H1 (cell line): Measurements from ENCODE around the gene GLOD4. TPM values are rescaled to one million over a fixed set of nuclear protein-coding genes. Genes with fewer than 3 reads are reported as not detected.

ENCODE experiments used
- CTCF ChIA-PET: fragments of 300-600 bp; sonication (Branson Sonifier 250); formaldehyde crosslinking; loops from one replicate; lab custom pipeline; 2021; ENCODE audit not compliant: partially characterized antibody; lab: Charles Lee
- POLR2A ChIA-PET: fragments of 300-600 bp; sonication (Branson Sonifier 250); formaldehyde crosslinking; loops from one replicate; lab custom pipeline; 2021; ENCODE audit warnings: inconsistent platforms; ENCODE audit not compliant: partially characterized antibody; lab: Charles Lee
- DNase-seq, 2 experiments: peaks; one replicate each; pipeline versions ENCODE4 v3.0.0 to v3.0.0-alpha.2; 2010 to 2022; ENCODE audit warnings: low spot score in 2 of 2, low read depth in 1 of 2, mixed read lengths in 1 of 2
- FAIRE-seq: peaks from 2 replicates; lab custom pipeline; 2011; peaks lifted over from hg19 to GRCh38; lab: Jason Lieb, UNC
- H2AFZ ChIP-seq: 2 replicates; pipeline ENCODE4 v1.8.1; 2012; ENCODE audit warnings: low read length, inconsistent platforms
- H2AK5ac ChIP-seq: 2 replicates; pipeline ENCODE4 v1.6.1; 2013; ENCODE audit warnings: low read depth, low read length
- H2BK120ac ChIP-seq: replicated peaks from 2 replicates; pipeline ENCODE3; 2013; ENCODE audit warnings: low read depth, low read length, inconsistent platforms
- H2BK12ac ChIP-seq: 2 replicates; pipeline ENCODE4 v1.6.1; 2013; ENCODE audit warnings: low read depth, low read length
- H2BK15ac ChIP-seq: 2 replicates; pipeline ENCODE4 v1.6.1; 2013; ENCODE audit warnings: low read length
- H2BK20ac ChIP-seq: 2 replicates; pipeline ENCODE4 v1.6.1; 2013; ENCODE audit warnings: low read length
- H2BK5ac ChIP-seq: 2 replicates; pipeline ENCODE4 v1.6.1; 2013; ENCODE audit warnings: low read depth, low read length
- H3K14ac ChIP-seq: 2 replicates; pipeline ENCODE4 v1.6.1; 2013; ENCODE audit warnings: inconsistent platforms; ENCODE audit not compliant: insufficient read length
- H3K18ac ChIP-seq: 2 replicates; pipeline ENCODE4 v1.6.1; 2013; ENCODE audit warnings: low read length; ENCODE audit errors: extremely low read depth
- H3K23ac ChIP-seq: 2 replicates; pipeline ENCODE4 v1.6.1; 2013; ENCODE audit warnings: inconsistent platforms; ENCODE audit not compliant: insufficient read length
- H3K23me2 ChIP-seq: 2 replicates; pipeline ENCODE4 v1.6.1; 2013; ENCODE audit warnings: low read depth, low read length
- H3K27ac ChIP-seq: 2 replicates; pipeline ENCODE4 v1.6.1; 2011; ENCODE audit warnings: low read depth, low read length, inconsistent platforms
- H3K27me3 ChIP-seq, 4 experiments: replicated peaks in 1 of 4; 1 replicate in 1 of 4; 2 replicates in 3 of 4; pipeline versions ENCODE4 v1.6.1 to v1.8.1; 2011 to 2013; ENCODE audit warnings: low read length in 3 of 4, mild to moderate bottlenecking in 3 of 4, inconsistent platforms in 2 of 4, mixed read lengths in 2 of 4, moderate library complexity in 1 of 4; ENCODE audit not compliant: control insufficient read depth in 3 of 4, insufficient read depth in 3 of 4; ENCODE audit errors: extremely low read depth in 1 of 4
- H3K36me3 ChIP-seq, 4 experiments: 2 replicates each; pipeline versions ENCODE4 v1.6.1 to v1.8.1; 2011 to 2013; ENCODE audit warnings: mild to moderate bottlenecking in 4 of 4, low read length in 3 of 4, moderate library complexity in 2 of 4, control low read depth in 1 of 4, inconsistent platforms in 1 of 4; ENCODE audit not compliant: insufficient read depth in 4 of 4, control insufficient read depth in 2 of 4
- H3K4ac ChIP-seq: replicated peaks from 2 replicates; pipeline ENCODE3; 2013; ENCODE audit warnings: low read length, low read depth, mixed read lengths, inconsistent platforms; ENCODE audit not compliant: insufficient read length
- H3K4me1 ChIP-seq, 4 experiments: replicated peaks in 1 of 4; 1 replicate in 1 of 4; 2 replicates in 3 of 4; pipeline versions ENCODE4 v1.6.1 to v1.8.1; 2011 to 2013; ENCODE audit warnings: low read length in 3 of 4, inconsistent platforms in 2 of 4, mixed read lengths in 1 of 4; ENCODE audit not compliant: insufficient read depth in 4 of 4, control insufficient read depth in 3 of 4
- H3K4me2 ChIP-seq, 2 experiments: 2 replicates each; pipeline versions ENCODE4 v1.6.1 to v1.8.1; 2011 to 2013; ENCODE audit warnings: low read depth in 2 of 2, low read length in 2 of 2, control low read depth in 1 of 2, inconsistent platforms in 1 of 2, mild to moderate bottlenecking in 1 of 2; ENCODE audit not compliant: insufficient read depth in 1 of 2
- H3K4me3 ChIP-seq, 4 experiments: fragments of 200-600, 300-600 bp in 1 of 4; sonication (generic), shearing (Covaris generic), sonication (Bioruptor Twin) in 1 of 4; 2 replicates each; pipeline versions ENCODE4 v1.5.1 to v1.8.1; 2011 to 2016; ENCODE audit warnings: low read length in 4 of 4, low read depth in 3 of 4, control low read depth in 2 of 4, inconsistent platforms in 2 of 4, mild to moderate bottlenecking in 2 of 4, mixed read lengths in 1 of 4, moderate library complexity in 1 of 4; ENCODE audit not compliant: insufficient read depth in 2 of 4; ENCODE audit errors: extremely low read depth in 1 of 4
- H3K56ac ChIP-seq: replicated peaks from 2 replicates; pipeline ENCODE3; 2013; ENCODE audit warnings: low read depth, mild to moderate bottlenecking, mixed read lengths, low read length, inconsistent platforms; ENCODE audit not compliant: insufficient read length
- H3K79me1 ChIP-seq: 2 replicates; pipeline ENCODE4 v1.6.1; 2013; ENCODE audit warnings: low read depth, low read length, control low read depth
- H3K79me2 ChIP-seq, 2 experiments: 2 replicates each; pipeline versions ENCODE4 v1.6.1 to v1.8.1; 2012 to 2013; ENCODE audit warnings: low read length in 2 of 2, mild to moderate bottlenecking in 2 of 2, inconsistent platforms in 1 of 2; ENCODE audit not compliant: insufficient read depth in 2 of 2, control insufficient read depth in 1 of 2
- H3K9ac ChIP-seq, 4 experiments: replicated peaks in 1 of 4; 1 replicate in 1 of 4; 2 replicates in 3 of 4; pipeline versions ENCODE4 v1.6.1 to v1.8.1; 2011 to 2013; ENCODE audit warnings: low read depth in 3 of 4, low read length in 3 of 4, control low read depth in 2 of 4, mild to moderate bottlenecking in 2 of 4, moderate library complexity in 2 of 4, inconsistent platforms in 1 of 4; ENCODE audit errors: extremely low read depth in 1 of 4
- H3K9me3 ChIP-seq, 2 experiments: 2 replicates each; pipeline versions ENCODE4 v1.6.1 to v1.8.1; 2012 to 2013; ENCODE audit warnings: mild to moderate bottlenecking in 2 of 2, moderate library complexity in 2 of 2, control low read depth in 1 of 2, inconsistent platforms in 1 of 2, low read depth in 1 of 2, low read length in 1 of 2, mixed read lengths in 1 of 2; ENCODE audit not compliant: insufficient read depth in 2 of 2
- H4K20me1 ChIP-seq, 2 experiments: replicated peaks in 1 of 2; 2 replicates each; pipeline versions ENCODE3 to v1.8.1; 2011 to 2013; ENCODE audit warnings: inconsistent platforms in 2 of 2, low read length in 2 of 2, mild to moderate bottlenecking in 1 of 2; ENCODE audit not compliant: insufficient read depth in 2 of 2, control insufficient read depth in 1 of 2
- H4K5ac ChIP-seq: 2 replicates; pipeline ENCODE4 v1.6.1; 2013; ENCODE audit warnings: low read length, low read depth, mixed read lengths, inconsistent platforms; ENCODE audit not compliant: insufficient read length
- H4K8ac ChIP-seq: 2 replicates; pipeline ENCODE4 v1.8.0; 2013; ENCODE audit warnings: mild to moderate bottlenecking, moderate library complexity, low read length, inconsistent platforms; ENCODE audit not compliant: insufficient read depth; ENCODE audit errors: extremely low read depth
- H4K91ac ChIP-seq: replicated peaks from 2 replicates; pipeline ENCODE3; 2013; ENCODE audit warnings: low read length, mixed read lengths, inconsistent platforms; ENCODE audit not compliant: insufficient read length
- CBX8 ChIP-seq: fragments of 300-800, 300-1000 bp; sonication (generic); IDR thresholded peaks from 2 replicates; pipeline ENCODE4 v1.7.1; 2016; ENCODE audit warnings: low read depth, low read length, borderline replicate concordance
- CHD1 ChIP-seq: IDR thresholded peaks from 2 replicates; pipeline ENCODE4 v1.6.1; 2012; ENCODE audit warnings: low read depth, low read length, improper control_type of control experiment
- FOSL1 ChIP-seq: IDR thresholded peaks from 2 replicates; pipeline ENCODE4 v1.6.1; 2011; ENCODE audit warnings: mild to moderate bottlenecking, low read depth, low read length, moderate library complexity; ENCODE audit not compliant: insufficient read depth
- GTF2F1 ChIP-seq: IDR thresholded peaks from 2 replicates; pipeline ENCODE4 v1.6.1; 2012; ENCODE audit warnings: low read depth, low read length, improper control_type of control experiment, borderline replicate concordance
- HDAC2 ChIP-seq, 2 experiments: fragments of 300-600 bp in 1 of 2; sonication (generic) in 1 of 2; IDR thresholded peaks; 2 replicates each; pipeline ENCODE4 v1.6.1; 2011 to 2012; ENCODE audit warnings: low read depth in 2 of 2, low read length in 2 of 2, mild to moderate bottlenecking in 2 of 2, moderate library complexity in 2 of 2, borderline replicate concordance in 1 of 2, inconsistent platforms in 1 of 2
- JUN ChIP-seq: IDR thresholded peaks from 2 replicates; pipeline ENCODE4 v1.6.1; 2011; ENCODE audit warnings: low read depth, mild to moderate bottlenecking, improper control_type of control experiment, low read length
- MAFK ChIP-seq: IDR thresholded peaks from 2 replicates; pipeline ENCODE4 v1.6.1; 2012; ENCODE audit warnings: low read depth, mild to moderate bottlenecking, improper control_type of control experiment, low read length
- NANOG ChIP-seq: IDR thresholded peaks from 2 replicates; pipeline ENCODE4 v1.6.1; 2011; ENCODE audit warnings: low read length, low read depth, mild to moderate bottlenecking, inconsistent platforms; ENCODE audit not compliant: insufficient read depth, poor library complexity, severe bottlenecking
- POLR2A ChIP-seq, 2 experiments: IDR thresholded peaks; 1 replicate in 1 of 2; 2 replicates in 1 of 2; pipeline ENCODE4 v1.6.1; 2011; ENCODE audit warnings: low read depth in 2 of 2, low read length in 2 of 2, mild to moderate bottlenecking in 2 of 2; ENCODE audit errors: control extremely low read depth in 1 of 2
- POU5F1 ChIP-seq: IDR thresholded peaks from 2 replicates; pipeline ENCODE4 v1.6.1; 2011; ENCODE audit warnings: low read depth, mild to moderate bottlenecking, low read length, moderate library complexity
- RAD21 ChIP-seq, 2 experiments: IDR thresholded peaks in 1 of 2; conservative IDR thresholded peaks in 1 of 2; 2 replicates each; pipeline ENCODE4 v1.6.1; 2011; ENCODE audit warnings: low read depth in 2 of 2, low read length in 2 of 2, improper control_type of control experiment in 1 of 2, inconsistent platforms in 1 of 2, mild to moderate bottlenecking in 1 of 2, moderate library complexity in 1 of 2
- SIX5 ChIP-seq: IDR thresholded peaks from 2 replicates; pipeline ENCODE4 v1.6.1; 2011; ENCODE audit warnings: mild to moderate bottlenecking, low read depth, low read length
- SUZ12 ChIP-seq: fragments of 200-600 bp; sonication (generic); IDR thresholded peaks from 2 replicates; pipeline ENCODE4 v1.6.1; 2012; ENCODE audit warnings: mild to moderate bottlenecking, inconsistent platforms, low read length, moderate library complexity, mixed read lengths
- TEAD4 ChIP-seq: IDR thresholded peaks from 2 replicates; pipeline ENCODE4 v1.6.1; 2012; ENCODE audit warnings: low read depth, low read length, inconsistent platforms, mixed read lengths
- WGBS, 2 experiments: shearing (Covaris generic) in 1 of 2; methylation state at CpG; one replicate each; pipeline versions ENCODE4 v1.1.6 to v1.1.7; 2013 to 2015; ENCODE audit warnings: low lambda C conversion rate in 2 of 2, mixed read lengths in 2 of 2, inconsistent platforms in 1 of 2, low coverage in 1 of 2, missing lambda C conversion rate in 1 of 2; ENCODE audit not compliant: insufficient replicate concordance in 2 of 2, insufficient coverage in 1 of 2, insufficient read length in 1 of 2; ENCODE audit errors: extremely low coverage in 1 of 2, missing lambda C conversion rate in 1 of 2; 5-methylcytosine and 5-hydroxymethylcytosine counted together
- polyA plus RNA-seq, 7 experiments: library from polyadenylated mRNA; depleted of rRNA in 3 of 7; stranded (reverse) in 5 of 7; unstranded in 2 of 7; fragments of >200 nt in 5 of 7; fragments of 200-250 nt in 2 of 7; gene quantifications; 1 replicate in 5 of 7; 2 replicates in 1 of 7; 4 replicates in 1 of 7; pipeline versions ENCODE4 v1.2.1 to v1.2.3, GENCODE V29; 2011 to 2013; ENCODE audit warnings: missing spikeins in 2 of 7, mixed read lengths in 2 of 7
- total RNA-seq: library from RNA; stranded (reverse); fragmentation: NEBNext Ultra II Directional; extraction: Animal tissue kit (Norgen Biotek cat#: 25700); gene quantifications from 2 replicates; pipeline ENCODE4 v1.2.1, GENCODE V29; 2021

GLOD4 gene
- total and polyA plus RNA-seq, 2 of the 8 experiments (the other 6 are each of a cell fraction or from before 2014, with no cell fraction given): 36.8 to 81.3 TPM

GRCh38 chr17:802481-802880, 20.4 kb upstream of the GLOD4 start:
- no peaks in the 10 kb centered on the region for H3K27me3 ChIP-seq
- H4K91ac ChIP-seq: no peak overlapping the region
- 95% methylated on average over 9 of the region's 14 CpGs; no CpG with 5 or more reads in 1 of the 2 experiments for WGBS, 2 experiments
- no peak overlapping the region for H3K27ac ChIP-seq
- H3K9me3 ChIP-seq: no peaks in the 10 kb centered on the region
- H4K20me1 ChIP-seq: peaks cover 3% of the 10 kb centered on the region in 2 experiments
- no peak overlapping the region for H2BK15ac ChIP-seq
- no peak overlapping the region for H3K4me3 ChIP-seq
- H3K79me1 ChIP-seq: no peaks in the 10 kb centered on the region; the same call in 1 of the 2 replicates
- no peak overlapping the region for H2BK120ac ChIP-seq
- peaks cover 0 to 5% (median 4%) of the 10 kb centered on the region in 4 experiments; a peak in 3 of 7 replicates for H3K4me1 ChIP-seq
- no peak for FAIRE-seq
- H4K8ac ChIP-seq: no peak overlapping the region
- no peak overlapping the region for H2BK12ac ChIP-seq
- H3K18ac ChIP-seq: no peak overlapping the region
- H2BK5ac ChIP-seq: no peak overlapping the region
- no peak overlapping the region for H3K4me2 ChIP-seq
- H3K14ac ChIP-seq: no peak overlapping the region
- peaks cover 0 to 6% (median 0%) of the 10 kb centered on the region in 4 experiments; a peak in 2 of 8 replicates for H3K36me3 ChIP-seq
- H3K9ac ChIP-seq: no peak overlapping the region
- H2AFZ ChIP-seq: no peak overlapping the region
- H3K23ac ChIP-seq: no peak overlapping the region
- H2AK5ac ChIP-seq: no peak overlapping the region
- no peak for DNase-seq
- CTCF ChIA-PET: interaction anchor here (2.2 to 17.5 kb wide), 2 partner anchors 176 to 197 kb away, joined by 6 to 258 read pairs; partner anchors contain the start of gene NXN
- no peaks in the 10 kb centered on the region for H3K79me2 ChIP-seq
- no peaks in the 10 kb centered on the region for H3K23me2 ChIP-seq
- POLR2A ChIA-PET: interaction anchor here (0.6 kb wide), 1 partner anchor 12 kb away, joined by 4 read pairs; no protein-coding TSS in a partner anchor
- H3K4ac ChIP-seq: no peak overlapping the region
- no peak overlapping the region for H2BK20ac ChIP-seq
- no peak overlapping the region for H3K56ac ChIP-seq
- H4K5ac ChIP-seq: no peak overlapping the region
- TF ChIP-seq POLR2A (IDR thresholded peaks at IDR 0.05; ENCODE audit: control extremely low read depth in 1 of 2, low read depth in 2 of 2, low read length in 2 of 2): no peak
- TF ChIP-seq POU5F1: no peak
- TF ChIP-seq JUN: no peak
- TF ChIP-seq NANOG: no peak
- no peak for TF ChIP-seq SIX5
- no peak for TF ChIP-seq HDAC2 (IDR thresholded peaks at IDR 0.05; ENCODE audit: borderline replicate concordance in 1 of 2, low read depth in 2 of 2, low read length in 2 of 2)
- no peak for TF ChIP-seq RAD21 (IDR thresholded peaks at IDR 0.05 in 1 of 2, conservative IDR thresholded peaks at IDR 0.05 in 1 of 2; ENCODE audit: low read depth in 2 of 2, low read length in 2 of 2)
- TF ChIP-seq TEAD4: no peak
- no peak for TF ChIP-seq FOSL1
- no peak for TF ChIP-seq GTF2F1
- TF ChIP-seq MAFK: no peak
- no peak for TF ChIP-seq SUZ12
- TF ChIP-seq CHD1: no peak
- TF ChIP-seq CBX8: no peak
